Hypothalamus (tissue), 51 donors: ENCODE data around the gene SSX4.
"Not testable (repeated sequence)": the region's sequence is repeated elsewhere in the genome, so short reads cannot be mapped to it uniquely, and the experiment has no call there.

ENCODE experiments used
- DNase-seq, 51 donors: peaks; one replicate each; lab custom pipeline; 2025; lab: John Stamatoyannopoulos, UW

Gene SSX4

GRCh38 chrX:48383239-48383638, at the start of gene SSX4:
SSX4 (plus strand) TSS chrX:48383539; CDS start chrX:48384054, 515 bp downstream.
- not testable (repeated sequence) for DNase-seq

- not testable (repeated sequence) for DNase-seq
These were observed 37.3 kb upstream of the SSX4 start for GRCh38 chrX:48346059-48346458.

GRCh38 chrX:48356315-48357094, 26.8 kb upstream of the SSX4 start, which contains the start of gene SSX3:
SSX3 (minus strand) TSS chrX:48356703; CDS start chrX:48355249, 1,454 bp downstream.
- not testable (repeated sequence) for DNase-seq

GRCh38 chrX:48357681-48358080, 25.7 kb upstream of the SSX4 start:
- DNase-seq: no peak

GRCh38 chrX:48359281-48359680, 24.1 kb upstream of the SSX4 start:
- DNase-seq: not testable (repeated sequence)

- DNase-seq: not testable (repeated sequence)
These were observed 15.5 kb upstream of the SSX4 start for GRCh38 chrX:48367717-48368408.

- DNase-seq: not testable (repeated sequence)
These were observed 12.9 kb upstream of the SSX4 start for GRCh38 chrX:48370408-48370807.

GRCh38 chrX:48396931-48397330, 13.6 kb downstream of the SSX4 start:
- DNase-seq: not testable (repeated sequence)

GRCh38 chrX:48397825-48398224, 14.5 kb downstream of the SSX4 start:
- not testable (repeated sequence) for DNase-seq

GRCh38 chrX:48411860-48412259, 28.5 kb downstream of the SSX4 start, which contains the start of gene SSX4B:
SSX4B (minus strand) TSS chrX:48411960; CDS start chrX:48411372, 588 bp downstream.
- not testable (repeated sequence) for DNase-seq

GRCh38 chrX:48427027-48427716, 43.8 kb downstream of the SSX4 start:
- not testable (repeated sequence) for DNase-seq

- DNase-seq: not testable (repeated sequence)
These were observed 46.3 kb downstream of the SSX4 start for GRCh38 chrX:48429606-48430005.

- not testable (repeated sequence) for DNase-seq
These were observed 46.8 kb downstream of the SSX4 start for GRCh38 chrX:48430166-48430565.

GRCh38 chrX:48433713-48434112, 50.4 kb downstream of the SSX4 start:
- not testable (repeated sequence) for DNase-seq
